C4-2B (cell line): ENCODE measurements around the gene PPP2R5A.

Experiments used
- ZFX ChIP-seq: fragments of 450-650 bp; IDR thresholded peaks from 2 replicates; pipeline ENCODE4 v1.6.1; 2017
- TF ChIP-seq, protein P1 (sequence below): fragments of 450-650 bp; conservative IDR thresholded peaks from 2 replicates; pipeline ENCODE4 v1.5.1; 2017; ENCODE audit warnings: mild to moderate bottlenecking

DNA sequence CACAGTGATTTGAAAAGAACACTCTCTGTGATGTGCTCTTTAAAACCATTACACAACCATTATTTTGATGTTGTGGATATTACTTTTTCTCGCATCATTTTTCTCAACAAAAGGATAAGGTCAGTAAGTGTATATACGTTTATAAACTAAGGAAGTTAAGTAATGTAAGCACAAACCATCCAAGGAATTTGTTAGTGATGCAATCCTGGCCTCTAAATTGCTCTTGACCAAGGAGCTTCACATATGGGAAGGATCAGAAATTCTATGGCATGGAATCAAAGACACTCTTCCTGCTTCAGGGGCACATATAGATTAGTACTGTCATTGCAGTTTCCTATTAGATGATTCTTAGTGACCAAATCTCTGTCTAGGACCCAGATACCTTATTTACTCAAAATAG is 3.6 kb upstream of the PPP2R5A start:
- TF ChIP-seq, protein P1, sequence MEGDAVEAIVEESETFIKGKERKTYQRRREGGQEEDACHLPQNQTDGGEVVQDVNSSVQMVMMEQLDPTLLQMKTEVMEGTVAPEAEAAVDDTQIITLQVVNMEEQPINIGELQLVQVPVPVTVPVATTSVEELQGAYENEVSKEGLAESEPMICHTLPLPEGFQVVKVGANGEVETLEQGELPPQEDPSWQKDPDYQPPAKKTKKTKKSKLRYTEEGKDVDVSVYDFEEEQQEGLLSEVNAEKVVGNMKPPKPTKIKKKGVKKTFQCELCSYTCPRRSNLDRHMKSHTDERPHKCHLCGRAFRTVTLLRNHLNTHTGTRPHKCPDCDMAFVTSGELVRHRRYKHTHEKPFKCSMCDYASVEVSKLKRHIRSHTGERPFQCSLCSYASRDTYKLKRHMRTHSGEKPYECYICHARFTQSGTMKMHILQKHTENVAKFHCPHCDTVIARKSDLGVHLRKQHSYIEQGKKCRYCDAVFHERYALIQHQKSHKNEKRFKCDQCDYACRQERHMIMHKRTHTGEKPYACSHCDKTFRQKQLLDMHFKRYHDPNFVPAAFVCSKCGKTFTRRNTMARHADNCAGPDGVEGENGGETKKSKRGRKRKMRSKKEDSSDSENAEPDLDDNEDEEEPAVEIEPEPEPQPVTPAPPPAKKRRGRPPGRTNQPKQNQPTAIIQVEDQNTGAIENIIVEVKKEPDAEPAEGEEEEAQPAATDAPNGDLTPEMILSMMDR = no peak
- TF ChIP-seq ZFX = no peak
